ENCODE data around the gene MZT2B.
"Not testable (repeated sequence)": the region's sequence is repeated elsewhere in the genome, so short reads cannot be mapped to it uniquely, and the experiment has no call there.

- TF ChIP-seq CBX5 (IDR thresholded peaks at IDR 0.05; ENCODE audit: low read depth, low read length); TEAD4 (IDR thresholded peaks at IDR 0.05; ENCODE audit: low read depth, low read length); CTCF (IDR thresholded peaks at IDR 0.05; ENCODE audit: control extremely low read depth in 1 of 3, insufficient read depth in 1 of 3, low read depth in 1 of 3, low read length in 3 of 3); POLR2A (IDR thresholded peaks at IDR 0.05; ENCODE audit: control extremely low read depth in 1 of 2, low read depth in 2 of 2, low read length in 2 of 2); JUND (IDR thresholded peaks at IDR 0.05; ENCODE audit: low read length); FOSL1 (IDR thresholded peaks at IDR 0.05; ENCODE audit: insufficient read depth, low read depth, low read length); USF2 (IDR thresholded peaks at IDR 0.05; ENCODE audit: low read length); POLR2AphosphoS5 (IDR thresholded peaks at IDR 0.05; ENCODE audit: low read depth, low read length); E2F6 (IDR thresholded peaks at IDR 0.05); EZH2 (IDR thresholded peaks at IDR 0.05; ENCODE audit: low read depth, low read length, severe bottlenecking): not testable (repeated sequence)
Measured at GRCh38 chr2:130220505-130220904, 38.4 kb downstream of the MZT2B start.

Data from H1 (cell line).